Stomach (tissue), 9 donors: ENCODE measurements around the gene LAMC2. TPM values are rescaled to one million over a fixed set of nuclear protein-coding genes. Genes with fewer than 3 reads are reported as not detected.
"Not testable (repeated sequence)": the region's sequence is repeated elsewhere in the genome, so short reads cannot be mapped to it uniquely, and the experiment has no call there.

Experiments
- DNase-seq, 2 donors: peaks; one replicate each; pipeline versions ENCODE4 v3.0.0 to v3.0.0-alpha.2; 2013 to 2019
- H3K27ac ChIP-seq, 5 donors: fragments of 200-600 bp in 4 of 5; sonication (generic) in 4 of 5; one replicate each; pipeline ENCODE4 v1.5.1; 2013 to 2019; ENCODE audit warnings: mild to moderate bottlenecking in 1 of 5, moderate library complexity in 1 of 5
- H3K27me3 ChIP-seq, 3 donors: fragments of 200-600 bp; sonication (generic); one replicate each; pipeline ENCODE4 v1.5.1; 2017 to 2019; ENCODE audit warnings: mixed run types in 1 of 3
- H3K36me3 ChIP-seq, 4 donors: fragments of 200-600 bp; sonication (generic); 1 replicate in 3 of 4; 2 replicates in 1 of 4; pipeline ENCODE4 v1.5.1; 2016 to 2019
- H3K4me1 ChIP-seq, 4 donors: fragments of 200-600 bp; sonication (generic); one replicate each; pipeline ENCODE4 v1.5.1; 2016 to 2019
- H3K4me3 ChIP-seq, 4 donors: fragments of 200-600 bp; sonication (generic) in 3 of 4; one replicate each; pipeline ENCODE4 v1.5.1; 2016 to 2019; ENCODE audit warnings: mild to moderate bottlenecking in 1 of 4
- H3K9me3 ChIP-seq, 4 donors: fragments of 200-600 bp; sonication (generic); one replicate each; pipeline ENCODE4 v1.5.1; 2016 to 2019
- EP300 ChIP-seq: sonication (generic); formaldehyde crosslinking; IDR thresholded peaks from one replicate; pipeline ENCODE4 v1.6.1; 2017; ENCODE audit warnings: antibody characterized with exemption
- POLR2A ChIP-seq, 4 donors: fragments of 450-650 bp; IDR thresholded peaks; one replicate each; pipeline ENCODE4 v1.6.1; 2016; ENCODE audit warnings: antibody characterized with exemption in 4 of 4, control low read depth in 2 of 4, mild to moderate bottlenecking in 1 of 4, moderate library complexity in 1 of 4
- POLR2AphosphoS5 ChIP-seq, 3 donors: sonication (generic); formaldehyde crosslinking; IDR thresholded peaks; one replicate each; pipeline ENCODE4 v1.6.1; 2016; ENCODE audit warnings: antibody characterized with exemption in 3 of 3
- WGBS, 5 donors: extraction: QIAGEN DNeasy Blood & Tissue Kit in 3 of 5; methylation state at CpG; one replicate each; pipeline versions ENCODE4 v1.1.5 to v1.1.7; 2013 to 2018; 5-methylcytosine and 5-hydroxymethylcytosine counted together
- intact Hi-C: fragments of 100-400 bp; cut with DNase I; formaldehyde crosslinking; loops from one replicate; pipeline ENCODE4 v1.15.1; 2023; ENCODE audit warnings: low total_unique reads
- polyA plus RNA-seq, 3 donors: library from polyadenylated mRNA; stranded (reverse); fragments of 200-250 nt; gene quantifications; one replicate each; pipeline ENCODE4 v1.2.3, GENCODE V29; 2013
- total RNA-seq, 5 donors: library from RNA; depleted of rRNA; stranded (reverse); fragments of >200 nt; gene quantifications; one replicate each; pipeline versions ENCODE4 v1.1.0 to v1.2.3, GENCODE V29; 2014 to 2016
- TF ChIP-seq, protein P1 (sequence below), 7 experiments: fragments of 450-650 bp in 4 of 7; fragments of 200-600 bp in 3 of 7; sonication (generic) in 3 of 7; IDR thresholded peaks; one replicate each; pipeline ENCODE4 v1.5.1; 2016 to 2019; ENCODE audit warnings: antibody characterized with exemption in 7 of 7, control low read depth in 2 of 7, mild to moderate bottlenecking in 1 of 7
- donor health status: healthy with polysubstance abuse.
- donor health status: Bipolar disorder and iron deficiency.
- donor health status: healthy.

The LAMC2 gene
- total and polyA plus RNA-seq, 8 donors = 2.0 to 21.3 (median 12.4) TPM

DNA sequence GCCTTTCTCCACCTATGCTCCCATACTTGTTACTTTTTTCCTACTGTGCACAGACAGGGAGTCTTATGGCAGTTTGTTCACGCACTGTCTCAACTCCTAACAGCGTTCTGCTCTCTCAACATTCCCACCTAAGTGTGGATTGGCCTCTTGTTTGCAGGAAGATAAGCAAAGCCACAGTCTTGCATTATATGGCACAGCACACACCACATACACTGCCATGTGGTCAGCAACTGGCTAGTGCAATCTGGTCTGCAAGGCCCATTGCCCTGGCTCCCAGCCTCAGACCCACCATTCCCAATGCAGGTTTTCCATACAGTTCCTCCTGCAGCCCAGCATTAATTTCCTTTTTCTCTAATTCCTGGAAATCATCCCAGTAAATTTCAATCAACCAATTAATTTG is 38.3 kb upstream of the LAMC2 start:
- intact Hi-C loops = no loop called here
- peak overlapping the region in 3 of 5 donors; percentile 55 to 74 (median 67) for H3K27ac ChIP-seq
- DNase-seq = no peak
- no peak overlapping the region for H3K4me3 ChIP-seq
- H3K27me3 ChIP-seq = no peaks in the 10 kb centered on the region
- H3K36me3 ChIP-seq = peaks cover 4 to 11% (median 7%) of the 10 kb centered on the region in 4 donors
- peaks cover 0 to 32% (median 10%) of the 10 kb centered on the region in 4 donors for H3K4me1 ChIP-seq
- no peaks in the 10 kb centered on the region for H3K9me3 ChIP-seq
- TF ChIP-seq, protein P1, sequence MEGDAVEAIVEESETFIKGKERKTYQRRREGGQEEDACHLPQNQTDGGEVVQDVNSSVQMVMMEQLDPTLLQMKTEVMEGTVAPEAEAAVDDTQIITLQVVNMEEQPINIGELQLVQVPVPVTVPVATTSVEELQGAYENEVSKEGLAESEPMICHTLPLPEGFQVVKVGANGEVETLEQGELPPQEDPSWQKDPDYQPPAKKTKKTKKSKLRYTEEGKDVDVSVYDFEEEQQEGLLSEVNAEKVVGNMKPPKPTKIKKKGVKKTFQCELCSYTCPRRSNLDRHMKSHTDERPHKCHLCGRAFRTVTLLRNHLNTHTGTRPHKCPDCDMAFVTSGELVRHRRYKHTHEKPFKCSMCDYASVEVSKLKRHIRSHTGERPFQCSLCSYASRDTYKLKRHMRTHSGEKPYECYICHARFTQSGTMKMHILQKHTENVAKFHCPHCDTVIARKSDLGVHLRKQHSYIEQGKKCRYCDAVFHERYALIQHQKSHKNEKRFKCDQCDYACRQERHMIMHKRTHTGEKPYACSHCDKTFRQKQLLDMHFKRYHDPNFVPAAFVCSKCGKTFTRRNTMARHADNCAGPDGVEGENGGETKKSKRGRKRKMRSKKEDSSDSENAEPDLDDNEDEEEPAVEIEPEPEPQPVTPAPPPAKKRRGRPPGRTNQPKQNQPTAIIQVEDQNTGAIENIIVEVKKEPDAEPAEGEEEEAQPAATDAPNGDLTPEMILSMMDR (IDR thresholded peaks at IDR 0.05) = no peak
- TF ChIP-seq POLR2A (IDR thresholded peaks at IDR 0.05) (no peak), EP300 (no peak), POLR2AphosphoS5 (IDR thresholded peaks at IDR 0.05) (no peak)
- WGBS, 5 donors = 20 to 74% (median 70%) methylated on average over 2 of the region's 2 CpGs

DNA sequence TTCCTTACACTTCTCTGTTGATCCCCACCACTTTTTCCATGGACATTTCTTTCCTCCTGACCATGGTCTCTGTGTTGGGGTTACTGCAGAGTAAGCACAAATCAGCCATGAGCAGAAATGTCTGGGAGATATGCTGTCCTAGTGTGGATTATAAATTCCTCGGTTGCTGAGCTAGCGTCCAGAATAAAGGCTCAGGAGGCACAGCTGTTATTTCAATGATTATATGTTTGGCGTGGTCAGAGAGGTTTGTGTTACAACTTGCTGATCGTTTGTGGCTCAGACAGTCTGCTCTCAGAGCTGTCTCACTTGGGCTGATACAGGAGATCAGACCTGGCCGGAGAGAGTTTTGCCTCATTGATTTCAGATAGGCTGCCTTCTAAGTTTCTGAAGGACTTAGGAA is 37.5 kb upstream of the LAMC2 start:
- intact Hi-C loops = no loop called here
- 26 to 35% (median 29%) methylated on average over 5 of the region's 5 CpGs for WGBS, 5 donors
- TF ChIP-seq EP300 (no peak), POLR2AphosphoS5 (IDR thresholded peaks at IDR 0.05) (peak in 1 of 3 donors; percentile 6)

DNA sequence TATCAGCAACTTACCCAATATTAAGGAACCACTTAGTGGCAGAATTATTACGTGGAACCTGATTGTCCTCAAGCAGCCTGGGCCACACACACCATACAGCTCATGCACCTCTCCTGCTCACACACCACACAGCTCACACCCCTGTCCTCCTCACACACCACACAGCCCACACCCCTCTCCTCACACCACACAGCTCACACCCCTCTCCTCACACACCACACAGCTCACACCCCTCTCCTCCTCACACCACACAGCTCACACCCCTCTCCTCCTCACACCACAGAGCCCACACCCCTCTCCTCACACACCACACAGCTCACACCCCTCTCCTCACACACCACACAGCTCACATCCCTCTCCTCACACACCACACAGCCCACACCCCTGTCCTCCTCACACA is 36.8 kb upstream of the LAMC2 start:
- H3K27ac ChIP-seq = peak overlapping the region; percentile 32 to 74 (median 55)
- no peak overlapping the region for H3K4me3 ChIP-seq
- peaks cover 0 to 4% (median 0%) of the 10 kb centered on the region in 4 donors for H3K36me3 ChIP-seq
- TF ChIP-seq POLR2A (IDR thresholded peaks at IDR 0.05) (no peak), POLR2AphosphoS5 (IDR thresholded peaks at IDR 0.05) (no peak), EP300 (no peak)
- TF ChIP-seq, protein P1 (IDR thresholded peaks at IDR 0.05) = no peak
- H3K4me1 ChIP-seq = peaks cover 0 to 24% (median 8%) of the 10 kb centered on the region in 4 donors
- intact Hi-C loops = no loop called here
- WGBS, 5 donors = 48 to 81% (median 63%) methylated on average over 1 of the region's 1 CpG
- DNase-seq = peak in 1 of 2 donors; percentile 21
- H3K27me3 ChIP-seq = no peaks in the 10 kb centered on the region
- H3K9me3 ChIP-seq = no peaks in the 10 kb centered on the region

More for the DNA sequence above, 37.5 kb upstream of the LAMC2 start:
- H3K4me1 ChIP-seq = peaks cover 0 to 29% (median 10%) of the 10 kb centered on the region in 4 donors
- H3K36me3 ChIP-seq = peaks cover 0 to 4% (median 0%) of the 10 kb centered on the region in 4 donors
- H3K4me3 ChIP-seq = no peak overlapping the region
- H3K27ac ChIP-seq = peak overlapping the region in 4 of 5 donors; percentile 32 to 74 (median 61)
- no peaks in the 10 kb centered on the region for H3K27me3 ChIP-seq
- peak in 1 of 2 donors; percentile 32 for DNase-seq
- no peaks in the 10 kb centered on the region for H3K9me3 ChIP-seq

DNA sequence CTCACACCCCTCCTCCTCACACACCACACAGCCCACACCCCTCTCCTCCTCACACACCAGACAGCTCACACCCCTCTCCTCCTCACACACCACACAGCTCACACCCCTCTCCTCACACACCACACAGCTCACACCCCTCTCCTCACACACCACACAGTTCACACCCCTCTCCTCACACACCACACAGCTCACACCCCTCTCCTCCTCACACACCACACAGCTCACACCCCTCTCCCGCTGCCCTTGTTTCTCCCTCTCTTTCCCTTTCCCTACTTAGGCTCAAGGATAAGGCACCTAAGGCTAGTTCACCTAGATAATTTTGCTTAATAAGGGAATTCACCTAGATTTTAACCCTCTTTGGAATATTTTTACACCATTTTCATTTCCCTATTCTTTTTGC is 36.0 kb upstream of the LAMC2 start:
- peaks cover 0 to 19% (median 7%) of the 10 kb centered on the region in 4 donors for H3K4me1 ChIP-seq
- intact Hi-C loops, H3K4me3 ChIP-seq, H3K9me3 ChIP-seq, H3K27me3 ChIP-seq, H3K36me3 ChIP-seq, DNase-seq: not testable (repeated sequence)
- H3K27ac ChIP-seq = peak overlapping the region in 1 of 5 donors; percentile 74
- 54 to 100% (median 81%) methylated on average over 1 of the region's 1 CpG for WGBS, 5 donors

DNA sequence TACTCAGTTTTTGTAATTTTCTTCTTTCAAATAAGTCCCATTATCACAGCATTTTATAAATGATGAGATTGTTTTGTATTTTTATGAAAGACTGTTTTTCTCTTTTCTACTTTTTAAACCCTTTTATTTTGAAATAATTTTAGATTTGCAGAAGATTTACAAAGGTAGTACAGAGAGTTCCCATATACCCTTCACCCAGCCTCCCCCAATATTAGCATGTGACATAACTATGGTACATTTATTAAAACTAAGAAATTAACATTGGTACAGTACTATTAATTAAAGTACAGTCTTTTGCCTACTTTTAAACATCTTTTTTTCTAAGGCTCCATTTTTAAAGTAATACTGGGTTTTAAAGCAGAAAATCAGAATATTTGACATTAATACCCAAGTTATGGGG is 35.6 kb upstream of the LAMC2 start:
- Histone ChIP-seq H3K4me1 (peaks cover 0 to 19% (median 7%) of the 10 kb centered on the region in 4 donors), H3K27ac (no peak overlapping the region), H3K36me3 (no peaks in the 10 kb centered on the region), H3K27me3 (no peaks in the 10 kb centered on the region), H3K4me3 (no peak overlapping the region), H3K9me3 (no peaks in the 10 kb centered on the region)
- no peak for DNase-seq
- TF ChIP-seq POLR2A (IDR thresholded peaks at IDR 0.05) (no peak), EP300 (no peak), POLR2AphosphoS5 (IDR thresholded peaks at IDR 0.05) (no peak)
- TF ChIP-seq, protein P1 (IDR thresholded peaks at IDR 0.05) = no peak
- intact Hi-C loops = no loop called here
